Osteocyte (in vitro differentiated cells): ENCODE data around the gene ISOC1. TPM values are rescaled to one million over a fixed set of nuclear protein-coding genes. Genes with fewer than 3 reads are reported as not detected.

Source experiments
- DNase-seq: peaks from one replicate; pipeline ENCODE4 v3.0.0; 2021; ENCODE audit warnings: mixed read lengths; ENCODE audit not compliant: unreplicated experiment; ENCODE audit errors: extremely low spot score
- H3K27ac Mint-ChIP-seq: one replicate; pipeline ENCODE4 v1.8.0; 2021; ENCODE audit warnings: mild to moderate bottlenecking, mixed read lengths; ENCODE audit not compliant: unreplicated experiment
- H3K27me3 Mint-ChIP-seq: one replicate; pipeline ENCODE4 v1.8.0; 2021; ENCODE audit warnings: mixed read lengths; ENCODE audit not compliant: unreplicated experiment
- H3K36me3 Mint-ChIP-seq: one replicate; pipeline ENCODE4 v1.8.0; 2021; ENCODE audit warnings: mixed read lengths; ENCODE audit not compliant: unreplicated experiment
- H3K4me1 Mint-ChIP-seq: one replicate; pipeline ENCODE4 v1.8.0; 2021; ENCODE audit warnings: mixed read lengths; ENCODE audit not compliant: unreplicated experiment
- H3K4me3 Mint-ChIP-seq: one replicate; pipeline ENCODE4 v1.8.0; 2021; ENCODE audit warnings: mild to moderate bottlenecking, moderate library complexity, mixed read lengths; ENCODE audit not compliant: unreplicated experiment
- H3K9me3 Mint-ChIP-seq: one replicate; pipeline ENCODE4 v1.8.0; 2021; ENCODE audit warnings: mixed read lengths; ENCODE audit not compliant: unreplicated experiment
- CTCF ChIP-seq: fragments of 200-600 bp; sonication (generic); IDR thresholded peaks from 2 replicates; pipeline ENCODE4 v1.5.0; 2021; ENCODE audit warnings: antibody characterized with exemption, mild to moderate bottlenecking, moderate library complexity
- long read RNA-seq: library from polyadenylated mRNA; unstranded; transcript quantifications from one replicate; pipeline ENCODE4 v2.0.0, GENCODE V29; 2021
- total RNA-seq: library from RNA; stranded (reverse); gene quantifications from 2 replicates; pipeline ENCODE4 v1.2.1, GENCODE V29; 2021

ISOC1 gene
- 7.0 and 7.2 TPM in 2 replicates for total RNA-seq
- long read RNA-seq, transcript ISOC1-201 (5 exons, 1,940 nt): major isoform, 69 of 71 reads
- long read RNA-seq, partial matches to known transcripts: 0 of 71 reads
- long read RNA-seq, other reads (novel, unspliced or antisense): 2 of 71 reads

GRCh38 chr5:129094087-129094923, at the start of gene ISOC1:
ISOC1 (plus strand) TSS chr5:129094749; CDS start chr5:129094767, 18 bp downstream.
- peak within 1 kb of the TSS; percentile 6 for H3K27ac Mint-ChIP-seq
- peaks cover 12% of the 10 kb centered on the region for H3K4me1 Mint-ChIP-seq
- H3K4me3 Mint-ChIP-seq: peak within 1 kb of the TSS; percentile 83
- peaks cover 34% of the 10 kb centered on the region for H3K27me3 Mint-ChIP-seq
- no peak for TF ChIP-seq CTCF
- peak; percentile 96 for DNase-seq
- H3K36me3 Mint-ChIP-seq: no peaks in the 10 kb centered on the region
- no peaks in the 10 kb centered on the region for H3K9me3 Mint-ChIP-seq

DNA sequence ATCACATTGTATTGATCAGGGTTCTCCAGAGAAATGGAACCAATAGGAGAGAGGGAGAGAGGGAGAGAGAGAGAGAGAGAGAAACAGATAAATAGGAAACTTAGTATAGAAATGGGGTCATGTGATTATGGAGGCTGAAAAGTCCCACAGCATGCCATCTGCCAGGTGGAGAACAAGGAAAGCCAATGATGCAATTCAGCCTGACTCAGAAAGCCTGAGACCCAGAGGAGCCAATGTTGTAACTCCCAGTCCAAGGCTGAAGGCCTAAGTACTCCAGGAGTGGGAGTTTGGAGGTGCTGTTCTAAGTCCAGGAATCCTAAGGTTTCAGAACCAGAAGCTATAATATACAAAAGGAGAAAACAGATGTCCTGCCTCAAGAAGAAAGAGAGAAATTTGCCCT, 48.4 kb upstream of the ISOC1 start:
- DNase-seq: no peak
- H3K27me3 Mint-ChIP-seq: peaks cover 11% of the 10 kb centered on the region
- TF ChIP-seq CTCF: no peak
- H3K4me1 Mint-ChIP-seq: no peaks in the 10 kb centered on the region
- H3K4me3 Mint-ChIP-seq: no peak overlapping the region
- no peak overlapping the region for H3K27ac Mint-ChIP-seq
- peaks cover 15% of the 10 kb centered on the region for H3K9me3 Mint-ChIP-seq
- no peaks in the 10 kb centered on the region for H3K36me3 Mint-ChIP-seq

DNA sequence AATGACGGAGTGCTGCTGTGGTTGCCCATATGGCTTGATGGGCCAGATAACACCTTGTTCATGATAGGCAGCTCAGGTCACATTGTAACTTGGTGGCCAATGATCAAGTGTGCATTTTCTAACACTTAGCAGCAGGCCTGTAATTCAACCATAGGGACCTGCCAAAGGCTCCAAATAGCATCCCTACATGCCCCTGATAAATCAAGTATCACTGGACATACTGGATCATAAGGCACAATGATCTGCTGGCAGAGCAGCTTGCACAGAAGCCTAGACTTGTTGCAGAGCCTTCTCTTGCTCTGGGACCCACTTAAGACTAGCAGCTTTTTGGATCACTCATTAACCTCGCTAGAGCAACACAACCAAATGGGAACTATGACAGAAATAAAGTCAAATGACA, 46.0 kb upstream of the ISOC1 start:
- H3K36me3 Mint-ChIP-seq: no peaks in the 10 kb centered on the region
- H3K4me1 Mint-ChIP-seq: no peaks in the 10 kb centered on the region
- no peak for DNase-seq
- peaks cover 11% of the 10 kb centered on the region for H3K27me3 Mint-ChIP-seq
- no peak overlapping the region for H3K4me3 Mint-ChIP-seq
- peaks cover 15% of the 10 kb centered on the region for H3K9me3 Mint-ChIP-seq
- no peak overlapping the region for H3K27ac Mint-ChIP-seq
- no peak for TF ChIP-seq CTCF

- Mint-ChIP-seq H3K27me3 (peaks cover 11% of the 10 kb centered on the region), H3K27ac (no peak overlapping the region), H3K4me3 (no peak overlapping the region), H3K4me1 (no peaks in the 10 kb centered on the region), H3K36me3 (no peaks in the 10 kb centered on the region), H3K9me3 (peaks cover 13% of the 10 kb centered on the region)
- TF ChIP-seq CTCF: no peak
- no peak for DNase-seq
Measured at GRCh38 chr5:129049126-129049799, 45.3 kb upstream of the ISOC1 start.

DNA sequence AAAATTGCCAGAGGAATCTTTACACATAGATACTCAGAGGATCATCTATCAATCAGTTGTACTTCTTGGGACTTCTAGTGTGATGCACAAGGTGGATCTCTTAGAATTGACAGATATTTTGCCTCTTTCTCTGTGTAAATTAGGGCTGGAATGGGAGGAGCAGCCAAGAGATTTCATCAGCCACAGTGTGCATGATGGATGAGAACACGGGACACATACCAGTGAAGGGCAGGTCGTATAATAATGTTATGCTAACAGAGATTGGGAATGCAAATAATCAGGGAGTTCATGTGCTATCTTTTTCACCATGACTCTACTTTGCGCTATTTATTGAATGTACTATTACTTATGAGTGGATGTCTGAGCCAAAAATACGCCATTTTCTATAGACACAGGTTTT, 43.3 kb upstream of the ISOC1 start:
- no peak overlapping the region for H3K4me3 Mint-ChIP-seq
- no peaks in the 10 kb centered on the region for H3K9me3 Mint-ChIP-seq
- no peaks in the 10 kb centered on the region for H3K36me3 Mint-ChIP-seq
- no peaks in the 10 kb centered on the region for H3K4me1 Mint-ChIP-seq
- DNase-seq: no peak
- H3K27me3 Mint-ChIP-seq: peaks cover 12% of the 10 kb centered on the region
- no peak for TF ChIP-seq CTCF
- H3K27ac Mint-ChIP-seq: no peak overlapping the region
